GM12891 (cell line): ENCODE results near the gene RBP2.

Source experiments
- PAX5 ChIP-seq: IDR thresholded peaks from 2 replicates; pipeline ENCODE4 v1.6.1; 2011; ENCODE audit warnings: low read length, moderate library complexity, mild to moderate bottlenecking; ENCODE audit not compliant: insufficient read depth, severe bottlenecking
- POLR2A ChIP-seq: IDR thresholded peaks from 2 replicates; pipeline ENCODE4 v1.6.1; 2011; ENCODE audit warnings: low read depth, low read length, control low read depth
- POLR2AphosphoS5 ChIP-seq: IDR thresholded peaks from 2 replicates; pipeline ENCODE4 v1.6.1; 2011; ENCODE audit warnings: low read depth, low read length, control low read depth
- POU2F2 ChIP-seq: IDR thresholded peaks from 2 replicates; pipeline ENCODE4 v1.6.1; 2011; ENCODE audit warnings: low read depth, mild to moderate bottlenecking, control low read depth, low read length, moderate library complexity
- TAF1 ChIP-seq: IDR thresholded peaks from 2 replicates; pipeline ENCODE4 v1.6.1; 2011; ENCODE audit warnings: low read depth, low read length, control low read depth

- no peak for TF ChIP-seq POLR2A
- TF ChIP-seq POLR2AphosphoS5: no peak
- no peak for TF ChIP-seq TAF1
- no peak for TF ChIP-seq PAX5
- TF ChIP-seq POU2F2: no peak
Observed at GRCh38 chr3:139440639-139441556, 35.4 kb downstream of the RBP2 start.
